Measurements from ENCODE around the gene CHCHD3. TPM values are rescaled to one million over a fixed set of nuclear protein-coding genes. Genes with fewer than 3 reads are reported as not detected.

CHCHD3 gene
- total RNA-seq, 1 experiment from 2014 or later: 102 TPM

GRCh38 chr7:132760244-132760623 lies 321.7 kb downstream of the CHCHD3 start:
- Histone ChIP-seq H3K4me3 (ENCODE audit: low read depth, low read length) (no peak overlapping the region), H3K27me3 (replicated peaks; ENCODE audit: control insufficient read depth, insufficient read depth, low read length) (no peaks in the 10 kb centered on the region), H3K4me1 (no peaks in the 10 kb centered on the region), H3K36me3 (ENCODE audit: control insufficient read depth, insufficient read depth, low read length) (no peaks in the 10 kb centered on the region), H3K9me3 (no peaks in the 10 kb centered on the region)
- no peak for TF ChIP-seq CTCF (IDR thresholded peaks at IDR 0.05; ENCODE audit: insufficient read depth in 1 of 2, low read depth in 1 of 2, low read length in 1 of 2, severe bottlenecking in 1 of 2, unreplicated experiment in 1 of 2)
- BruUV-seq (replicated peaks): no TSS peak
- intact Hi-C loops (cut with micrococcal nuclease; ENCODE audit: unreplicated experiment): no loop called here
- Mint-ChIP-seq H3K4me3 (ENCODE audit: unreplicated experiment) (no peak overlapping the region), H3K9me3 (ENCODE audit: unreplicated experiment) (no peaks in the 10 kb centered on the region), H3K36me3 (ENCODE audit: insufficient read depth, unreplicated experiment) (no peaks in the 10 kb centered on the region), H3K27ac (ENCODE audit: unreplicated experiment) (no peak overlapping the region), H3K4me1 (ENCODE audit: low read depth, unreplicated experiment) (no peaks in the 10 kb centered on the region), H3K27me3 (ENCODE audit: insufficient read depth, unreplicated experiment) (no peaks in the 10 kb centered on the region)
- POLR2A ChIA-PET: no interaction called here
- no peak for DNase-seq
- CTCF ChIA-PET: interaction anchor here (0.9 kb wide), 1 partner anchor 46 kb away, joined by 3 read pairs; no protein-coding TSS in a partner anchor

DNA sequence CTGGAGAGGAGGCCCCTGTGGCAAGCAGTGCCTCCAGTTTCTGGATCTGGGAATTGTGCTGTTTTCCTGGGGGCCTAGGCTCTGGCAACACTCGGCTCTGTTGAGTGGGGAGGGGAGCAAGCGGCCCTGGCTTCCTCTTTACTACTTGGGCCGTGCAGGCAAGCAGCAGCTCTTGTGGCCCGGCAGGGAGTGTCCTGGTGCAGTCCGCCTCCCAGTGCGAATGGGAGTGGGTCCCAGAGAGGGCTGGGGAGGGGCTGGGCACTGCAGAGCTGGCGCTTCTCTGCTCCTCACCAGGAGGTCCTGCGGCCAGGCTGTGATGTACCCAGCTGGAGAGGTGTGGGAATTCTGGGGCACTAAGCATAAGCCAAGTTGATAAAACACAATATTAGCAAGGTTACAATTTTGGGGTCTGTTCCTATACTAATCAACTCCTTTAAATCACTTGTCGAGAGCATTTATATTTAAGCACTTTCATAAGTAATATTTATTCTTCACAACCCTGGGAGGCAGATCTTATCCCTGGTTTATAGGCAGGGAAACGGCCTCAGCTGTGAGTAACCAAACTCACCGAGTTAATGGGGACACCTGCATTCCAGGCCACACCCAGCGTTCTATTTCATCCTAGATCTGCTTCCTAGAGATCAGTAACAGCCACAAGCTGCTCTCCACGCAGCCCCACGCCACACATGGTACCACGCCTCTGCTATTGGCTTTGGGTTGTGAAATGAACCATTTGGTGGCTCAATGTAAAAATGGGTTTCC lies 322.2 kb downstream of the CHCHD3 start:
- BruUV-seq (replicated peaks): no TSS peak
- Mint-ChIP-seq H3K27me3 (ENCODE audit: insufficient read depth, unreplicated experiment) (peaks cover 2% of the 10 kb centered on the region), H3K36me3 (ENCODE audit: insufficient read depth, unreplicated experiment) (no peaks in the 10 kb centered on the region), H3K9me3 (ENCODE audit: unreplicated experiment) (no peaks in the 10 kb centered on the region), H3K4me3 (ENCODE audit: unreplicated experiment) (no peak overlapping the region), H3K27ac (ENCODE audit: unreplicated experiment) (no peak overlapping the region), H3K4me1 (ENCODE audit: low read depth, unreplicated experiment) (no peaks in the 10 kb centered on the region)
- H3K27me3 ChIP-seq (replicated peaks; ENCODE audit: control insufficient read depth, insufficient read depth, low read length): no peaks in the 10 kb centered on the region
- no peaks in the 10 kb centered on the region for H3K4me1 ChIP-seq
- no peak overlapping the region for H3K4me3 ChIP-seq (ENCODE audit: low read depth, low read length)
- no peak for DNase-seq
- intact Hi-C loops (cut with micrococcal nuclease; ENCODE audit: unreplicated experiment): no loop called here
- no peaks in the 10 kb centered on the region for H3K9me3 ChIP-seq
- ChIA-PET POLR2A (no interaction called here), CTCF (interaction anchor here (0.9 kb wide), 1 partner anchor 46 kb away, joined by 3 read pairs; no protein-coding TSS in a partner anchor)
- no peaks in the 10 kb centered on the region for H3K36me3 ChIP-seq (ENCODE audit: control insufficient read depth, insufficient read depth, low read length)
- TF ChIP-seq CTCF (IDR thresholded peaks at IDR 0.05; ENCODE audit: insufficient read depth in 1 of 2, low read depth in 1 of 2, low read length in 1 of 2, severe bottlenecking in 1 of 2, unreplicated experiment in 1 of 2): no peak

GRCh38 chr7:132758986-132759385 lies 322.9 kb downstream of the CHCHD3 start:
- Histone ChIP-seq H3K9me3 (no peaks in the 10 kb centered on the region), H3K4me1 (no peaks in the 10 kb centered on the region), H3K4me3 (ENCODE audit: low read depth, low read length) (no peak overlapping the region), H3K36me3 (ENCODE audit: control insufficient read depth, insufficient read depth, low read length) (no peaks in the 10 kb centered on the region), H3K27me3 (replicated peaks; ENCODE audit: control insufficient read depth, insufficient read depth, low read length) (no peaks in the 10 kb centered on the region)
- no peak for DNase-seq
- TF ChIP-seq CTCF (IDR thresholded peaks at IDR 0.05; ENCODE audit: insufficient read depth in 1 of 2, low read depth in 1 of 2, low read length in 1 of 2, severe bottlenecking in 1 of 2, unreplicated experiment in 1 of 2): no peak
- Mint-ChIP-seq H3K27me3 (ENCODE audit: insufficient read depth, unreplicated experiment) (peaks cover 4% of the 10 kb centered on the region), H3K4me1 (ENCODE audit: low read depth, unreplicated experiment) (no peaks in the 10 kb centered on the region), H3K9me3 (ENCODE audit: unreplicated experiment) (no peaks in the 10 kb centered on the region), H3K4me3 (ENCODE audit: unreplicated experiment) (no peak overlapping the region), H3K36me3 (ENCODE audit: insufficient read depth, unreplicated experiment) (no peaks in the 10 kb centered on the region), H3K27ac (ENCODE audit: unreplicated experiment) (no peak overlapping the region)
- CTCF ChIA-PET: no interaction called here
- intact Hi-C loops (cut with micrococcal nuclease; ENCODE audit: unreplicated experiment): no loop called here
- POLR2A ChIA-PET: no interaction called here
- no TSS peak for BruUV-seq (replicated peaks)
